Spleen (tissue), 11 donors: ENCODE measurements around the gene HIPK2. TPM values are rescaled to one million over a fixed set of nuclear protein-coding genes. Genes with fewer than 3 reads are reported as not detected.

Source experiments
- DNase-seq: peaks from one replicate; pipeline ENCODE4 v3.0.0-alpha.2; 2020
- H3K27ac ChIP-seq, 8 donors: fragments of 200-600 bp; sonication (generic) in 7 of 8; 1 replicate in 4 of 8; 2 replicates in 4 of 8; pipeline versions ENCODE4 v1.5.0 to v1.8.0; 2016 to 2021; ENCODE audit warnings: inconsistent platforms in 4 of 8, mild to moderate bottlenecking in 4 of 8, moderate library complexity in 1 of 8
- H3K27me3 ChIP-seq, 7 donors: fragments of 200-600 bp; sonication (generic) in 6 of 7; replicated peaks in 1 of 7; 1 replicate in 4 of 7; 2 replicates in 3 of 7; pipeline versions ENCODE4 v1.5.0 to v1.8.0; 2016 to 2021; ENCODE audit warnings: inconsistent platforms in 3 of 7, mild to moderate bottlenecking in 1 of 7
- H3K36me3 ChIP-seq, 6 donors: fragments of 200-600 bp; sonication (generic) in 5 of 6; 1 replicate in 4 of 6; 2 replicates in 2 of 6; pipeline versions ENCODE4 v1.5.0 to v1.8.0; 2016 to 2021; ENCODE audit warnings: inconsistent platforms in 2 of 6
- H3K4me1 ChIP-seq, 6 donors: fragments of 200-600 bp; sonication (generic) in 5 of 6; 1 replicate in 3 of 6; 2 replicates in 3 of 6; pipeline versions ENCODE4 v1.5.0 to v1.8.0; 2016 to 2021; ENCODE audit warnings: inconsistent platforms in 3 of 6
- H3K4me3 ChIP-seq, 8 donors: fragments of 200-600 bp; sonication (generic) in 7 of 8; 1 replicate in 4 of 8; 2 replicates in 4 of 8; pipeline versions ENCODE4 v1.5.0 to v1.8.0; 2016 to 2021; ENCODE audit warnings: inconsistent platforms in 4 of 8, mild to moderate bottlenecking in 4 of 8, moderate library complexity in 2 of 8
- H3K9me3 ChIP-seq, 8 donors: fragments of 200-600 bp; sonication (generic) in 7 of 8; 1 replicate in 4 of 8; 2 replicates in 4 of 8; pipeline versions ENCODE4 v1.5.0 to v1.8.0; 2016 to 2021; ENCODE audit warnings: inconsistent platforms in 4 of 8
- CTCF ChIP-seq, 11 experiments: fragments of 200-600 bp in 7 of 11; fragments of 450-650 bp in 4 of 11; sonication (generic) in 4 of 11; IDR thresholded peaks in 8 of 11; conservative IDR thresholded peaks in 3 of 11; 1 replicate in 7 of 11; 2 replicates in 4 of 11; pipeline versions ENCODE4 v1.4.0 to v1.8.0; 2016 to 2021; ENCODE audit warnings: antibody characterized with exemption in 11 of 11, inconsistent platforms in 4 of 11, mild to moderate bottlenecking in 1 of 11
- POLR2A ChIP-seq, 3 donors: fragments of 450-650 bp; IDR thresholded peaks; one replicate each; pipeline ENCODE4 v1.5.1; 2017; ENCODE audit warnings: antibody characterized with exemption in 3 of 3, mild to moderate bottlenecking in 1 of 3
- POLR2AphosphoS5 ChIP-seq, 3 donors: sonication (generic); formaldehyde crosslinking; IDR thresholded peaks; one replicate each; pipeline ENCODE4 v1.5.1; 2017; ENCODE audit warnings: antibody characterized with exemption in 3 of 3
- WGBS, 5 donors: extraction: QIAGEN DNeasy Blood & Tissue Kit in 3 of 5; methylation state at CpG; one replicate each; pipeline versions ENCODE4 v1.1.5 to v1.1.7; 2013 to 2018; 5-methylcytosine and 5-hydroxymethylcytosine counted together
- intact Hi-C: fragments of 100-400 bp; cut with DNase I; formaldehyde crosslinking; loops from one replicate; pipeline ENCODE4 v1.15.0; 2023; ENCODE audit warnings: low total_unique reads
- polyA plus RNA-seq, 3 donors: library from polyadenylated mRNA; stranded (reverse); fragments of 200-250 nt; gene quantifications; one replicate each; pipeline ENCODE4 v1.2.1, GENCODE V29; 2013
- total RNA-seq, 7 donors: library from RNA; depleted of rRNA in 3 of 7; stranded (reverse); fragments of >200 nt in 3 of 7; fragmentation: NEBNext Ultra II Directional in 4 of 7; extraction: Animal tissue kit (Norgen Biotek cat#: 25700) in 4 of 7; gene quantifications; one replicate each; pipeline versions ENCODE4 v1.1.0 to v1.2.1, GENCODE V29; 2016 to 2021
- donor health status: healthy with polysubstance abuse.
- donor health status: DM: no; HTN: no; CAD: no; lungs with moderate emphysema.
- donor health status: DM: no; HTN: no; CAD: no.
- donor health status: Bipolar disorder and iron deficiency.
- donor health status: healthy.
- donor health status: DM: no; HTN: no; CAD: no.
- donor health status: DM: yes; HTN: yes; CAD: no.

The HIPK2 gene
- total and polyA plus RNA-seq, 10 donors = 1.7 to 97.5 (median 51.8) TPM

GRCh38 chr7:139548302-139549028 lies 229.3 kb downstream of the HIPK2 start:
- H3K4me3 ChIP-seq = no peak overlapping the region
- WGBS, 5 donors = 74 to 97% (median 91%) methylated on average over 5 of the region's 5 CpGs
- no peak overlapping the region for H3K27ac ChIP-seq
- no peak for DNase-seq
- H3K27me3 ChIP-seq = no peaks in the 10 kb centered on the region
- peaks cover 0 to 6% (median 0%) of the 10 kb centered on the region in 6 donors for H3K4me1 ChIP-seq
- no peaks in the 10 kb centered on the region for H3K36me3 ChIP-seq
- intact Hi-C loops = no loop called here
- no peaks in the 10 kb centered on the region for H3K9me3 ChIP-seq
- TF ChIP-seq POLR2AphosphoS5 (IDR thresholded peaks at IDR 0.05) (no peak), POLR2A (IDR thresholded peaks at IDR 0.05) (no peak), CTCF (IDR thresholded peaks at IDR 0.05 in 8 of 11, conservative IDR thresholded peaks at IDR 0.05 in 3 of 11) (no peak)

DNA sequence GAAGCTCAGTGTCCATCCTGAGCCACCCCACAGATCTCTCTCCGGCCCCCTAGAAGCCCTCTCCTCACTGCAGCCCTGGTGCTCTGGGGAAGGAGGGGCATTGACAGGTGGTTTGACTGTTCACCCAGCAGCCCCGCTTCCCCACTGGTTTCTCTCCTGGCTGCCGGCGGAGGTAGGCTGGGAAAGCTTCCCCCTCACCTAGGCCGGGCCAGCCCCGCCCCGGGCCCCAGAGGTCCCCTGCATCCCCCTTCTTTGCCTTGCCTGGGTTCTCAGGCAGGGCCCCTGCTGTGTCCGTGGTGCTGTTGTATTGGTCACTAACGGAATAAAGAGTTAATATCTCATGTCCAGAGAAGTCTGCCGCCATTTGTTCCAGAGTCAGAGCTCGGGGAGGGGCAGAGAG lies 233.2 kb downstream of the HIPK2 start:
- DNase-seq = no peak
- H3K4me1 ChIP-seq = peaks cover 0 to 6% (median 0%) of the 10 kb centered on the region in 6 donors
- 89 to 94% (median 92%) methylated on average over 10 to 11 of the region's 11 CpGs for WGBS, 5 donors
- no peak overlapping the region for H3K4me3 ChIP-seq
- no peaks in the 10 kb centered on the region for H3K36me3 ChIP-seq
- no peaks in the 10 kb centered on the region for H3K9me3 ChIP-seq
- intact Hi-C loops = no loop called here
- no peak overlapping the region for H3K27ac ChIP-seq
- TF ChIP-seq CTCF (IDR thresholded peaks at IDR 0.05 in 8 of 11, conservative IDR thresholded peaks at IDR 0.05 in 3 of 11) (no peak), POLR2AphosphoS5 (IDR thresholded peaks at IDR 0.05) (no peak), POLR2A (IDR thresholded peaks at IDR 0.05) (no peak)
- H3K27me3 ChIP-seq = no peaks in the 10 kb centered on the region

GRCh38 chr7:139543801-139544603 lies 233.8 kb downstream of the HIPK2 start:
- H3K9me3 ChIP-seq = no peaks in the 10 kb centered on the region

More at GRCh38 chr7:139543801-139544603, 233.8 kb downstream of the HIPK2 start:
- peaks cover 0 to 6% (median 0%) of the 10 kb centered on the region in 6 donors for H3K4me1 ChIP-seq
- intact Hi-C loops = no loop called here
- no peaks in the 10 kb centered on the region for H3K27me3 ChIP-seq
- TF ChIP-seq POLR2AphosphoS5 (IDR thresholded peaks at IDR 0.05) (no peak), CTCF (IDR thresholded peaks at IDR 0.05 in 8 of 11, conservative IDR thresholded peaks at IDR 0.05 in 3 of 11) (no peak)
- no peaks in the 10 kb centered on the region for H3K36me3 ChIP-seq
- H3K27ac ChIP-seq = no peak overlapping the region
- 69 to 83% (median 80%) methylated on average over 9 to 18 of the region's 18 CpGs for WGBS, 5 donors
- no peak overlapping the region for H3K4me3 ChIP-seq
- DNase-seq = no peak
